Cerebellar cortex (tissue), 1 donor: ENCODE data around the gene TNXB.
"Not testable (repeated sequence)": the region's sequence is repeated elsewhere in the genome, so short reads cannot be mapped to it uniquely, and the experiment has no call there.

Source experiments
- DNase-seq: peaks from one replicate; pipeline ENCODE4 v3.0.0-alpha.2; 2015; ENCODE audit warnings: low spot score

TNXB gene

GRCh38 chr6:32109114-32109764 lies at the start of gene TNXB:
Gene TNXB (minus strand): TSS chr6:32109338. CDS start chr6:32098198, 11,140 bp downstream.
- DNase-seq, result no peak

GRCh38 chr6:32158052-32158451 lies 48.9 kb upstream of the TNXB start:
- DNase-seq, result no peak

- no peak for DNase-seq
Measured at GRCh38 chr6:32156891-32157290, 47.8 kb upstream of the TNXB start.

GRCh38 chr6:32154514-32155161 lies 45.5 kb upstream of the TNXB start:
- peak; percentile 68 for DNase-seq

- peak; percentile 96 for DNase-seq
Measured at GRCh38 chr6:32153564-32154513, 44.7 kb upstream of the TNXB start, which contains the start of gene PPT2. Gene PPT2 (plus strand): TSS chr6:32154141. CDS start chr6:32154595, 454 bp downstream.

- DNase-seq, result peak; percentile 74
Measured at GRCh38 chr6:32152769-32153563, 43.8 kb upstream of the TNXB start.

GRCh38 chr6:32151863-32152768 lies 43.0 kb upstream of the TNXB start, which contains the start of gene PRRT1:
Gene PRRT1 (minus strand): TSS chr6:32151939. CDS start chr6:32151827, 112 bp downstream.
- peak; percentile 56 for DNase-seq

GRCh38 chr6:32151181-32151862 lies 42.2 kb upstream of the TNXB start:
- DNase-seq, result peak; percentile 94

- no peak for DNase-seq
Measured at GRCh38 chr6:32149932-32150870, 41.1 kb upstream of the TNXB start.

- no peak for DNase-seq
Measured at GRCh38 chr6:32149092-32149755, 40.1 kb upstream of the TNXB start.

- no peak for DNase-seq
Measured at GRCh38 chr6:32148289-32149091, 39.4 kb upstream of the TNXB start.

- DNase-seq, result no peak
Measured at GRCh38 chr6:32147401-32148132, 38.4 kb upstream of the TNXB start.

- DNase-seq, result no peak
Measured at GRCh38 chr6:32146687-32147086, 37.5 kb upstream of the TNXB start.

GRCh38 chr6:32146287-32146686 lies 37.1 kb upstream of the TNXB start:
- no peak for DNase-seq

- DNase-seq, result not testable (repeated sequence)
Measured at GRCh38 chr6:32144238-32144637, 35.1 kb upstream of the TNXB start.

- DNase-seq, result no peak
Measured at GRCh38 chr6:32140420-32141046, 31.4 kb upstream of the TNXB start.
